ENCODE measurements around the gene NSF. TPM values are rescaled to one million over a fixed set of nuclear protein-coding genes. Genes with fewer than 3 reads are reported as not detected.
"Not testable (repeated sequence)": the region's sequence is repeated elsewhere in the genome, so short reads cannot be mapped to it uniquely, and the experiment has no call there.

NSF gene
- total RNA-seq, 1 donor from 2014 or later = 28.6 TPM

- not testable (repeated sequence) for DNase-seq
These were observed 38.4 kb downstream of the NSF start for GRCh38 chr17:46628753-46629436.

DNA sequence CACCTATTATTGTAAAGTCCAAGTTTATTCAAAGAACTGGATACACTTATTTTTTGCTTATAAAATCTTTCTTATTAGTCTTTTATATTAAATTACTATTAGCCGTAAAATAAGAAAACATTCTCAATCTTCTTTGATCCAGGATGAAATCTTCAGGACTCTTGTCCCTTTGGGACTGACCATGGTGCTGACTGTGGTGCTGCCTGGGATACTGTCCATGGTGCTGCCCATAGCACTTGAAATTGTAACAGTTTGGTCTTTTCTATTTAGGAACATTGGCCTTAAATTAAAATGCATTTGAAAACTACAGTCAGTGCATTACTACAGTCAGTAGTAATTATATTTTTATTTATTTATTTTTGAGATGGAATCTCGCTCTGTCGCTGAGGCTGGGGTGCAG lies 41.7 kb downstream of the NSF start:
- DNase-seq = not testable (repeated sequence)

DNA sequence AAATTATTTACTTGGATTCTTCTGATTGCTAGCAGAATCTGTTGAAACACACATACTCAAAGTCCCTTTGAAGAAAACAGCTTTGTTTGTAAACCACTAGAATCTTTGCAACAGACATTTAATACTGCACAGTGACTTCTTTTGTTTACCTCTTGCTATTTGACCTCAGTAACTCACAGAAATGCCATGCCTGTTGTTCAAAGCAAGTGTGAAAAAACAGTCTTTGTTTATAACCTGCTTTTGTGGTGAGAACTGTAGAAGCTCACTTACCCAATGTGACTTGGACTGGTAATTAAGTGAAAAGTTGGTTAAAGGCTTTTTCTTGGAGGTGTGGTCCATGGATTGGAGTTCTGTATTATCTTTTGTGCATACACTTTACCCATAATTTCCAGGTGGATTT lies 44.4 kb downstream of the NSF start:
- DNase-seq = not testable (repeated sequence)

DNA sequence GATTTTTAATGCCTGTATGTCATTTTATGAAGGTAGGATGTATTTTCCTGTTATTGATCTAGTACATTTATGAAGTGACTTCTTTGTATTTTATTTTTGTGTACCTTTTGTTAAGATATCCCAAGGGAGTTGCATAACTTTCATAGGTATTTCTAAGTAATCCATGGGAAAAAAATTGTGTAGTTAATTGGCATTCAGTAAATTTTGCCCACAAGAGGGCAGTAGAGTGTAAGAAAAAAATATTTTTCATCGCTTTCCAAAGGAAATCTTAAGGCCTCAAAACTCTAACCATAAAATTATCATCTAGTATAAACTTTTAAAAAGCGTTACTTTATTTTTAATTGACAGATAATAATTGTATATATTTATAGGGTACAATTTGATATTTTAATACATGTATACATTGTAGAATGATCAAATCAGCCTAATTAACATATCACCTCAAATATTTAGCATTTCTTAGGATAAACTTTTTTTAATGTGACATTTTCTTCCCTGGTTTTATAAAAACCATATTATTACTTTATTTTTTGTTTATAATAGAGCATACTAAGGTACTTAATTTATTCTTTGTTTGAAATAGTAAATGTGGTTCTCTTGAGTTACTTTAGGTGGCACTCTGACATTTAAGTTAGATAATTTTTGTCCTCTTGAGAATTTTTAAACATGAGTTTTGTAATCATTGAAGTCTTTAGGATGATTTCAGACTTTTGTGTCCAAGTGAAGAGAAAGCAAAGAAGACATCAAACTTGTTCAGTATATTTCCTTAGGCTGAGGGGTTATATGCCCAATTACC lies 51.6 kb downstream of the NSF start:
- not testable (repeated sequence) for DNase-seq

DNA sequence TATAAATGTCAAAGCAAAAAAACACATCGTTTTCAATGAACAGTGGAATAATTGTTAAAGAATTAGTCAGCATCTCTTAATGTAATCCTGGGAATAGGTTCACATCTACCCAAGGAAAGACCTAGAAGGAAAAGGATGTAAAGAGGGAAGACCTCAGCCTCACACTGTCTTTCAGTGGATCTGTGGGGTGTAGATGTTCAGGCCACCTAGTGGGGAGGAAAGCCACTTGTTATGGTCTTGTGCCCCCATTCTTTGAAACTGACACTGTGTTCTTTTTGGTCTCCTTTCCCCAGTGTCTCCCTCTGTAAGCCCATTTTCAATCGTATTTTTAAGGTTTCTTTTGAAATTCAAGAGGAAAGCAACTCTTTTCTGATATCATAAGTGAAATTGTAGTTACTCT lies 56.8 kb downstream of the NSF start:
- DNase-seq = not testable (repeated sequence)

GRCh38 chr17:46647688-46648278 lies 57.3 kb downstream of the NSF start:
- DNase-seq = not testable (repeated sequence)

DNA sequence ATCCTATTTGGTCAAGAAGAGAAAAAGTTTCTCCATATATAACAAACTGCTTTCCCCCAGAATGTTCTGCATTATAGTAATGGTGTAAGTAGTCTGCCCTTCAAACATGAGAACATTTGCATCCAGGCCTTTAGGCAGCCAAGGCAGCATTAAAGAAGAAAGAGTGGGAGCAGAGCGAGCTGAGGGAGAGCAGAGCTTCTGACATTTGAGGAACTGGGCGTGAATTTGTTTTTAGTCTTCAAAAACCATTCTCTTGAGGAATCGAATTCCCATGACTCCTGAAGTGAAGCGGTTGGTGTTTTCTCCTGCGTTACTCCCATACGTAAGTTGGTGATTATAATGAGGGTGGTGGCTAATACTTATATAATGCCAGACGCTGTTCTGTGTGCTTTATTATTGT lies 58.8 kb downstream of the NSF start:
- DNase-seq = not testable (repeated sequence)

GRCh38 chr17:46652024-46652643 lies 61.7 kb downstream of the NSF start:
- DNase-seq = not testable (repeated sequence)

DNA sequence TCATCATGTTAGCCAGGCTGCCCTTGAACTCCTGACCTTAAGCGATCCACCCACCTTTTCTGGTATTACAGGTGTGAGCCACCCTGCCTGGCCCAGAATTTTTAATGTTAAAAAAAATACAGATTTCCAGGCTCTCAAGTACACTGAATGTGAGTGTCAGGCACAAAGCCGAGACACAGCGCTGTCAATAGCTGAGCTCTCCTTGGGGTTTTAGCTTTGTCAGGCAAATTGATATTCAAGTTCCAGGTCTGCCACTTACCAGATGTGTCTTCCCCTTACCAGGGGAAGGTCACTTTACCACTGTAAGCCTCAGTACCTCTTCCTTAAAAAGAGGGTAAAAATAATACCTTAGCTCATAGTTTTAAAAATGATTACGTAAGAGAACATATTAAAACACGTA lies 67.8 kb downstream of the NSF start:
- not testable (repeated sequence) for DNase-seq

GRCh38 chr17:46659702-46660101 lies 69.2 kb downstream of the NSF start:
- DNase-seq = not testable (repeated sequence)

GRCh38 chr17:46663123-46663522 lies 72.7 kb downstream of the NSF start:
- DNase-seq = not testable (repeated sequence)

DNA sequence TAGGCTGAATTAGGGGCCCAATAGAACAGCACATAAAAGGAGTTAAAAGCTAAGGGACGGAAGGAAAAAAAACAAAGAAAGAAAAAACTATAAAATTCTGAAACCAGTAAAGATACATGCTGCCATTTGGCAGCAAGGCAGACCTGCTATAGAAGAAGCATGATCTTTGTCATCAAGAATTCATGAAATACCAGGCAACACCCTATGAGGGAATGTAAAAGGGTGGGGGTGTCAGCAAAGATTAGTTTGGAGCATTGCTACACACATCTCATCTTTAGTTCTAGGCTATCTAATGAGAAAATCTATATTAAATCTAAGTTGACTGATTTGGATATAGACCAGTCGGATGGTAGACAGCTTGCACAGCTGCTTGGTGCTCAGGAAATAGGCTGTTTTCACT lies 73.1 kb downstream of the NSF start:
- DNase-seq = not testable (repeated sequence)

- not testable (repeated sequence) for DNase-seq
These were observed 75.5 kb downstream of the NSF start for GRCh38 chr17:46665969-46666368.

DNA sequence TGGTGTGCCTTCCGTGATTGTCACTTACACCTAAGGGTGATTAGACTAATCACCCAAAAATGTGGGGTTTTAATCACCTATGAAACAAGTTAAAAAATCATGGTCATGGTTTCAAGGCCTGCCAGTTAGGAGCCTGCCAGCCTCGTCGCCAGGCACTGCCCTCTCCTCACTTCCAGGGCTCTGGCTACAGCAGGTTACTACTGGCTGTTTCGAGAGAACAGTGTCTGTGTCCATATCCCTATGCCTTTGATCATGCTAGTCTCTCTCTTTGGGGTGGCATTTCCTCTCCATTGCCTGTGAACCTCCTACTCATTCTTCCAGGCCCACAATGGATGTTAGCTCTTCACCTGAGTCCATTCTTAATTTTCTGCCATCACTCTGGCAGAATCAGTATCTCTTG lies 80.3 kb downstream of the NSF start:
- not testable (repeated sequence) for DNase-seq

- not testable (repeated sequence) for DNase-seq
These were observed 82.3 kb downstream of the NSF start for GRCh38 chr17:46672777-46673176.

- not testable (repeated sequence) for DNase-seq
These were observed 87.3 kb downstream of the NSF start for GRCh38 chr17:46677819-46678218.

- DNase-seq = not testable (repeated sequence)
These were observed 93.2 kb downstream of the NSF start for GRCh38 chr17:46683653-46684052.

GRCh38 chr17:46685284-46685683 lies 94.8 kb downstream of the NSF start:
- peak; percentile 14 for DNase-seq

GRCh38 chr17:46692196-46692595 lies 101.7 kb downstream of the NSF start:
- DNase-seq = not testable (repeated sequence)

- not testable (repeated sequence) for DNase-seq
These were observed 102.8 kb downstream of the NSF start for GRCh38 chr17:46693283-46693682.

- DNase-seq = not testable (repeated sequence)
These were observed 106.1 kb downstream of the NSF start for GRCh38 chr17:46696522-46696921.

- DNase-seq = not testable (repeated sequence)
These were observed 108.5 kb downstream of the NSF start for GRCh38 chr17:46699014-46699413.

- no peak for DNase-seq
These were observed 127.5 kb downstream of the NSF start for GRCh38 chr17:46717999-46718398.

Measured in tongue (tissue), 2 donors.